D341Med (cell line): Measurements from ENCODE around the gene GMPPA.
A peak's percentile ranks its signal among the peaks of the same experiment; 100 is the strongest.

ENCODE experiments used
- DNase-seq: peaks from one replicate; pipeline ENCODE4 v3.0.0; 2012; ENCODE audit warnings: low spot score

Gene GMPPA

DNA sequence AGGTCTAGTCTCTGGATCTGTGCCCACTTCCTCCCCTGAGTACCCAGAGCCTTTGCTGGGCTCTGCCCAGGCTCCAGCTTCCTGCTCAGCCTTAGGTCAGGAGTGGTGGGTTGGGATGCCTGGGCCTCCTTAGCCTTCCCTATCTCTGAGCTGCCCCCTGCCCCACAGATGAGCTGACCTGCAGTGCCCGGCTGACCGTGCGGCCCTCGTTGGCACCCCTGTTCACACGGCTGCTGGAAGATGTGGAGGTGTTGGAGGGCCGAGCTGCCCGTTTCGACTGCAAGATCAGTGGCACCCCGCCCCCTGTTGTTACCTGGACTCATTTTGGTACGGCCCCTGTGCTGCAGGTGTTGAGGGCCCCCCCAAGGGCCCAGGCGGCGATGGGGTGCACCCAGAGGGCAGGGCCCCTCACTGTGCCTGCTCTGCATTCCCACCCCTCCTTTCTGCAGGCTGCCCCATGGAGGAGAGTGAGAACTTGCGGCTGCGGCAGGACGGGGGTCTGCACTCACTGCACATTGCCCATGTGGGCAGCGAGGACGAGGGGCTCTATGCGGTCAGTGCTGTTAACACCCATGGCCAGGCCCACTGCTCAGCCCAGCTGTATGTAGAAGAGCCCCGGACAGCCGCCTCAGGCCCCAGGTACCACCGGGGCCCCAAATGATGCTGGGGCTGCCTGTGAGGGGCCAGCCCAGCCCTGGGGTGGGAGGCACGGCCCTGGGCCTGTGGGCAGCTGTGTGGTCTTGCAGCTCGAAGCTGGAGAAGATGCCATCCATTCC lies 30.1 kb upstream of the GMPPA start:
- no peak for DNase-seq

- no peak for DNase-seq
Measured at GRCh38 chr2:219469186-219469724, 29.4 kb upstream of the GMPPA start.

GRCh38 chr2:219470429-219470828 lies 28.3 kb upstream of the GMPPA start:
- DNase-seq, result no peak

- DNase-seq, result no peak
Measured at GRCh38 chr2:219471476-219472371, 27.0 kb upstream of the GMPPA start.

GRCh38 chr2:219472629-219473187 lies 26.0 kb upstream of the GMPPA start:
- DNase-seq, result no peak

DNA sequence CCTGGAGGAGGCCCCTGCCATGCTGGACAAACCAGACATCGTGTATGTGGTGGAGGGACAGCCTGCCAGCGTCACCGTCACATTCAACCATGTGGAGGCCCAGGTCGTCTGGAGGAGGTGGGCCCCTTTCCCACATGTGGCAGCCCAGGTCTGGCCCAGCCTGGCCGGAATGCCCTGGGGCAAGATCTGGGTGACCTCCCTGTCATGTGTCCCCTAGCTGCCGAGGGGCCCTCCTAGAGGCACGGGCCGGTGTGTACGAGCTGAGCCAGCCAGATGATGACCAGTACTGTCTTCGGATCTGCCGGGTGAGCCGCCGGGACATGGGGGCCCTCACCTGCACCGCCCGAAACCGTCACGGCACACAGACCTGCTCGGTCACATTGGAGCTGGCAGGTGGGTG lies 25.2 kb upstream of the GMPPA start:
- DNase-seq, result no peak

- DNase-seq, result no peak
Measured at GRCh38 chr2:219474285-219475060, 24.2 kb upstream of the GMPPA start.

GRCh38 chr2:219475278-219475677 lies 23.4 kb upstream of the GMPPA start:
- no peak for DNase-seq

DNA sequence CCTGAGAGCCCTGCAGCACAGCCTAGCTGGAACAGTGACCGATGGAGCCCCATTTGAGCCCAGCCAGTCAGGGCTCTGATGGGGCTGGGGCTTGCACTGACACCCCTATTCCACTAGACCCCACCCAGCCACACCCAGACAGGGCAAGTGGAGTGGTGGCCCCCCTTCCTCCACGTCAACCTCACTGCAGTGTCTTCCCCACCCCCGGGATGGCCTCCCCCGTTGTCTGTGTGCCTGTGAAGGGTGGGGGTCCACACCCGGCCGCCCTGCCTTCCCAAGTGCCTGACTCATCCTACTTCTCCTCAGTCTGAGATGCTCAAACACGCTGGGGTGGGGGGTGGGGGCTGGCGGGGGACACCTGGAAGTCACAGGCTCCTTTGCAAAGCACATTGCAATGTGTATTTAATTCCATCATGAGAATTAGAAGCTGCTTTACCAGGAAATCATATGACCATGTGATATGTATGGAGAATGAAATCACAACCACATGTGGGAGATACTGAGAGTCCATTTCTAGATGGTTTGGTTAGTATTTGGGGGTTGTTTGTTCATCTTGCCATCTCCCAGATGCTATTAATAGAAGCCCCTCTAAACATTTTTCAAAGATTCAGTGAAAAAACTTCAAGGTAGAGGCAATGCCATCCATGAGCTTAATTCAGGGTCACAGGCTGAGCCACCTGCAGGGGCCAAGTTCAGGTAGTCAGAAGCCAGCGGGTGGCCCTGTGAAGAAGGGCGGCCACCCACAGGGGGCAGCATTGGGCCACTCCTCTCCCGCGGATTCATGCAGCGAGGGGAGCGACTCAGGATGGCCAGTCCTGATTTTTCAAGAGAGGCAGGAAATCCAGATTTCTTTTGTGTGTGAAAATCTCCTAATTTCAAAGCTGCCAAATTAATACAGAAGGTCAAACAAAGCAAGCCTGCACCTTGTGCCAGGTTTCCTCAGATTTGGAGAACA lies 22.7 kb upstream of the GMPPA start:
- DNase-seq, result peak; percentile 90

GRCh38 chr2:219476652-219477151 lies 22.0 kb upstream of the GMPPA start:
- no peak for DNase-seq

- DNase-seq, result no peak
Measured at GRCh38 chr2:219477179-219477578, 21.5 kb upstream of the GMPPA start.

DNA sequence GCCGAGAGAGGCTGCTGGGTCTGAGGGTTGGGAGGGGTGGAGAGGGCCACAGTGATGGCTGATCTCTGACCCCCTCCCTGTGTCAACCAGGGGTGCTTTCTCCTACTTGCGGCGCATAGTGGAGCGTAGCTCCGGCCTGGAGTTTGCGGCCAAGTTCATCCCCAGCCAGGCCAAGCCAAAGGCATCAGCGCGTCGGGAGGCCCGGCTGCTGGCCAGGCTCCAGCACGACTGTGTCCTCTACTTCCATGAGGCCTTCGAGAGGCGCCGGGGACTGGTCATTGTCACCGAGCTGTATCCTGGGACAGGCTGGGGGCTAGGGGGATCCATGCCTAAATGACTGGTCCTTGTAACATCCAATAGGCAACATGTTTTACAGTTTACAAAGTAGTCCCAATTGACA lies 20.9 kb upstream of the GMPPA start:
- DNase-seq, result no peak

DNA sequence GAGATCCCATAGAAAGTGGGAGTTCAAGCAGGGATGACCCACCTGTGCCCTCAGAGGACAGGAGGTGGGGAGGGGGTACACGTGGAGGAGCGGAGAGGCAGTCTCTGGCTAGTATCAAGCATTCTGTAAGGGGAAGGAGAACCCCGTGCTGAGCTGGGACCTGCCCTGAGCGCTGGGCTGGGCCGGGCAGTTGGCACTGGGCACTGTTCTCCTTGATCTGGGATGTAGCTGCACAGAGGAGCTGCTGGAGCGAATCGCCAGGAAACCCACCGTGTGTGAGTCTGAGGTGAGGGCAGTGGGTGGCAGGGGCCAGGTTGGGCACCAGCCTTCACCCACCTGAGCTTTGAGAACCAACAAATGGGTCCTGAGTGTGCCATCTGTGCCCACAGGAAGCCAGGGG lies 19.8 kb upstream of the GMPPA start:
- DNase-seq, result no peak

DNA sequence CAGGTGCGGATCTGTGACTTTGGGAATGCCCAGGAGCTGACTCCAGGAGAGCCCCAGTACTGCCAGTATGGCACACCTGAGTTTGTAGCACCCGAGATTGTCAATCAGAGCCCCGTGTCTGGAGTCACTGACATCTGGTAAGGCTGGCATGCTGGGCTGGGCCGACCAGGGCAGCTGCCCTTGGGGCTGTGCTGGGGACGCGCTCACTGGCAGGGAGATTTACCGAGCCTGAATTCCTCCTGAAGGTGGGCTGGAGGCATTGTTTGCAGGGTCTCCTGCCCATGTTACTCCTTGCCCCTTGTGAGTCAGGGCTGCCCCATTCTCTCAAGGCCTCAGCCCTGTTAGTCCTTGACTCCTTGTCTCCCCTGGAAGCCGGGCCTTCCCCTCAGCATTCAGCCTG lies 18.7 kb upstream of the GMPPA start:
- DNase-seq, result no peak

GRCh38 chr2:219482674-219483405 lies 15.9 kb upstream of the GMPPA start:
- DNase-seq, result no peak

DNA sequence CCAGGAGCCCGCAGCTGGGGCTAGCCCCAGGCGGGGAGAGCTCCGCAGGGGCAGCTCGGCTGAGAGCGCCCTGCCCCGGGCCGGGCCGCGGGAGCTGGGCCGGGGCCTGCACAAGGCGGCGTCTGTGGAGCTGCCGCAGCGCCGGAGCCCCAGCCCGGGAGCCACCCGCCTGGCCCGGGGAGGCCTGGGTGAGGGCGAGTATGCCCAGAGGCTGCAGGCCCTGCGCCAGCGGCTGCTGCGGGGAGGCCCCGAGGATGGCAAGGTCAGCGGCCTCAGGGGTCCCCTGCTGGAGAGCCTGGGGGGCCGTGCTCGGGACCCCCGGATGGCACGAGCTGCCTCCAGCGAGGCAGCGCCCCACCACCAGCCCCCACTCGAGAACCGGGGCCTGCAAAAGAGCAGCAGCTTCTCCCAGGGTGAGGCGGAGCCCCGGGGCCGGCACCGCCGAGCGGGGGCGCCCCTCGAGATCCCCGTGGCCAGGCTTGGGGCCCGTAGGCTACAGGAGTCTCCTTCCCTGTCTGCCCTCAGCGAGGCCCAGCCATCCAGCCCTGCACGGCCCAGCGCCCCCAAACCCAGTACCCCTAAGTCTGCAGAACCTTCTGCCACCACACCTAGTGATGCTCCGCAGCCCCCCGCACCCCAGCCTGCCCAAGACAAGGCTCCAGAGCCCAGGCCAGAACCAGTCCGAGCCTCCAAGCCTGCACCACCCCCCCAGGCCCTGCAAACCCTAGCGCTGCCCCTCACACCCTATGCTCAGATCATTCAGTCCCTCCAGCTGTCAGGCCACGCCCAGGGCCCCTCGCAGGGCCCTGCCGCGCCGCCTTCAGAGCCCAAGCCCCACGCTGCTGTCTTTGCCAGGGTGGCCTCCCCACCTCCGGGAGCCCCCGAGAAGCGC lies 15.0 kb upstream of the GMPPA start:
- DNase-seq, result no peak

DNA sequence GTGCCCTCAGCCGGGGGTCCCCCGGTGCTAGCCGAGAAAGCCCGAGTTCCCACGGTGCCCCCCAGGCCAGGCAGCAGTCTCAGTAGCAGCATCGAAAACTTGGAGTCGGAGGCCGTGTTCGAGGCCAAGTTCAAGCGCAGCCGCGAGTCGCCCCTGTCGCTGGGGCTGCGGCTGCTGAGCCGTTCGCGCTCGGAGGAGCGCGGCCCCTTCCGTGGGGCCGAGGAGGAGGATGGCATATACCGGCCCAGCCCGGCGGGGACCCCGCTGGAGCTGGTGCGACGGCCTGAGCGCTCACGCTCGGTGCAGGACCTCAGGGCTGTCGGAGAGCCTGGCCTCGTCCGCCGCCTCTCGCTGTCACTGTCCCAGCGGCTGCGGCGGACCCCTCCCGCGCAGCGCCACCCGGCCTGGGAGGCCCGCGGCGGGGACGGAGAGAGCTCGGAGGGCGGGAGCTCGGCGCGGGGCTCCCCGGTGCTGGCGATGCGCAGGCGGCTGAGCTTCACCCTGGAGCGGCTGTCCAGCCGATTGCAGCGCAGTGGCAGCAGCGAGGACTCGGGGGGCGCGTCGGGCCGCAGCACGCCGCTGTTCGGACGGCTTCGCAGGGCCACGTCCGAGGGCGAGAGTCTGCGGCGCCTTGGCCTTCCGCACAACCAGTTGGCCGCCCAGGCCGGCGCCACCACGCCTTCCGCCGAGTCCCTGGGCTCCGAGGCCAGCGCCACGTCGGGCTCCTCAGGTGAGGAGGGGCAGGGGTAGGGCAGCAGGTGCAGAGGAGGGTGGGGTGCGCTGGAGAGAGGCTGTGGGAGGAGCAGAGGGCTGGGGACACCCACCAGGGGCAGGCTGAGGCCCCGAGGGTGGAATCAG lies 14.1 kb upstream of the GMPPA start:
- no peak for DNase-seq

GRCh38 chr2:219485201-219485580 lies 13.5 kb upstream of the GMPPA start:
- DNase-seq, result no peak
